Activated naive CD8-positive, alpha-beta T cell treated with anti-CD3 and anti-CD28 coated beads, Interleukin-2, amount 50 U/mL, for 24 hours (primary cell): ENCODE results near the gene TNPO1.
A peak's percentile ranks its signal among the peaks of the same experiment; 100 is the strongest.

Source experiments
- ATAC-seq: fragments of 150-1000 bp; cut with Tn5 transposase; one replicate; pipeline ENCODE4 v1.10.0; 2021
- DNase-seq: peaks from one replicate; pipeline ENCODE4 v3.0.0; 2021
- H3K27ac Mint-ChIP-seq: one replicate; pipeline ENCODE4 v1.8.0; 2021; ENCODE audit warnings: mild to moderate bottlenecking, mixed read lengths
- H3K27me3 Mint-ChIP-seq: one replicate; pipeline ENCODE4 v1.8.0; 2021; ENCODE audit warnings: mixed read lengths
- H3K36me3 Mint-ChIP-seq: one replicate; pipeline ENCODE4 v1.8.0; 2021; ENCODE audit warnings: low read depth, mixed read lengths
- H3K4me1 Mint-ChIP-seq: one replicate; pipeline ENCODE4 v1.8.0; 2021; ENCODE audit warnings: mixed read lengths
- H3K4me3 Mint-ChIP-seq: one replicate; pipeline ENCODE4 v1.8.0; 2021; ENCODE audit warnings: mild to moderate bottlenecking, moderate library complexity, mixed read lengths
- H3K9me3 Mint-ChIP-seq: one replicate; pipeline ENCODE4 v1.8.0; 2021; ENCODE audit warnings: mixed read lengths

The TNPO1 gene

DNA sequence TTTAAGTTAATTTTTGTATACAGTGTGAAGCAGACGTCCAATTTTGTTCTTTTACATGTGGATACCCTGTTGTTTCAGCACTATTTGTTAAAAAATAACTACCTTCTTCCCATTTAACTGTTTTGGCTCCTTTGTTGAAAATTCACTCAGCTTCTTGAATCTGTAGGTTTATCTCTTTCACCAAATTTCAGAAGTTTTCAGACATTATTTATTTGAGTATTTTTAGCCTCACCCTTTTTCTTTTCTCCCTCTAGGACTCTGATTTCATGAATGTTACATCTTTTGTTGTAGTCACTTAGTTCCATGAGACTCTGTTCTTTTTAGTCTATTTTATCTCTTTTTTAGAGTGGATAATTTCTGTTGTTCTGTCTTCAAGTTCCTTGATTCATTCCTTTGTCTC lies 4.6 kb upstream of the TNPO1 start:
- H3K9me3 Mint-ChIP-seq = peaks cover 5% of the 10 kb centered on the region
- no peak overlapping the region for H3K4me3 Mint-ChIP-seq
- H3K27ac Mint-ChIP-seq = no peak overlapping the region

DNA sequence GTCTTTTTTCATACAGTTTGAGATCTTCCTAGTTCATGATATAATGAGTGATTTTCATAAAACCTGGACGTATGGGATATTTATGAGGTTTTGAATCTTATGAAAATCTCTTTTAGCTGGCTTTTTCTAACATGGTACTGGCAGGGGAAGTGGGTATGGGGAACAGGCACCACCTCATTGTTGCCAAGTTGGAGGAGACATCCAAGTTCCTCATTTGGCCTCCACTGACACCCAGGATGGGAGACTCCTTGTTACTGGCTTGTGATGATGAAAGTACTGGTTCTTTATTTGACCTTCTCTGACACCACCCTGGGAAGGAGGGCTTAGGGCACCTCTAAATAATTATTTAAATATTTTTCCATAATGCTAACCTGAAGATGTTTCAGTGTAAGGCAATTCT lies 4.0 kb upstream of the TNPO1 start:
- Mint-ChIP-seq H3K36me3 (no peaks in the 10 kb centered on the region), H3K4me3 (no peak overlapping the region), H3K27ac (no peak overlapping the region), H3K27me3 (peaks cover 36% of the 10 kb centered on the region), H3K4me1 (peaks cover 4% of the 10 kb centered on the region), H3K9me3 (peaks cover 4% of the 10 kb centered on the region)
- no peak for DNase-seq
- ATAC-seq = no peak

More for the DNA sequence above, 4.6 kb upstream of the TNPO1 start:
- ATAC-seq (no peak), DNase-seq (no peak)
- H3K4me1 Mint-ChIP-seq = no peaks in the 10 kb centered on the region
- peaks cover 40% of the 10 kb centered on the region for H3K27me3 Mint-ChIP-seq
- H3K36me3 Mint-ChIP-seq = no peaks in the 10 kb centered on the region

DNA sequence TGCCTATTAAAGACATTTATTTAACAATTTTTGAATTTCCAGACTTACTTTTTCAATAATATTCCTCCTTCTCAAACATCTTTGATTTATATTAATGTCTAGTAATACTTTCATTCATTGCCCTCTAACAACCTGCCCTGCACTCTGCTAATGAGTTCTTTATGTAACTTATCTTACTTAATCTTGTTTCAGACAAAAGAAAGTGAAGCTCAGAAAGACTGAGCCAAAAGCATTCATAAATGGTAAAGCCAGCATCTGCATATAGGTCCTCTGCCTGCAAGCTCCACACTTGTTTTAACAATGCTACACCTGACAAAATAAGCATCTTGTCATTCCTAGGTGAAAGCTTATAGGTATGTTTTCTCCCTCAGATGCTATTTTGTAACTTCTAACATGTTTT lies 2.4 kb upstream of the TNPO1 start:
- Mint-ChIP-seq H3K27me3 (peaks cover 34% of the 10 kb centered on the region), H3K4me3 (no peak overlapping the region), H3K36me3 (no peaks in the 10 kb centered on the region), H3K4me1 (peaks cover 21% of the 10 kb centered on the region), H3K27ac (no peak overlapping the region), H3K9me3 (no peaks in the 10 kb centered on the region)
- ATAC-seq (no peak), DNase-seq (no peak)

DNA sequence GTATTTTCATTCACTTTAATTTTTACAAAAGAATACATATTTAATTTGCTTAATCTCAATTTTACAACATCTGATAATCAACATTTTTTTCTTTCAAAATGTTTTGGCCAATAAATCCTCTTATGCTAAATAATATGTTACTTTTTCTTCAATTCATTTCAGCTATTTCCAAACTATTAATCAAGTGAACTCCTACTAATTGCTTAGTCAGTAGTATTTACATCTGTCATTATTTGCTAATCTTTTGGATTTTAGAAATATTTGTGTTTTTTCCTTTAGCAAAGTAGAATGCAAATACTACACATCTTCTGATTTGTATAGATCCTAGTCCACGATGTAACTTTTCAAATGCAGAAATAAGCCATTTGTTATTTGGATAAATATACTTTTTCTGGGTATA lies 1.6 kb upstream of the TNPO1 start:
- no peak overlapping the region for H3K27ac Mint-ChIP-seq
- no peaks in the 10 kb centered on the region for H3K36me3 Mint-ChIP-seq
- H3K4me3 Mint-ChIP-seq = no peak overlapping the region

DNA sequence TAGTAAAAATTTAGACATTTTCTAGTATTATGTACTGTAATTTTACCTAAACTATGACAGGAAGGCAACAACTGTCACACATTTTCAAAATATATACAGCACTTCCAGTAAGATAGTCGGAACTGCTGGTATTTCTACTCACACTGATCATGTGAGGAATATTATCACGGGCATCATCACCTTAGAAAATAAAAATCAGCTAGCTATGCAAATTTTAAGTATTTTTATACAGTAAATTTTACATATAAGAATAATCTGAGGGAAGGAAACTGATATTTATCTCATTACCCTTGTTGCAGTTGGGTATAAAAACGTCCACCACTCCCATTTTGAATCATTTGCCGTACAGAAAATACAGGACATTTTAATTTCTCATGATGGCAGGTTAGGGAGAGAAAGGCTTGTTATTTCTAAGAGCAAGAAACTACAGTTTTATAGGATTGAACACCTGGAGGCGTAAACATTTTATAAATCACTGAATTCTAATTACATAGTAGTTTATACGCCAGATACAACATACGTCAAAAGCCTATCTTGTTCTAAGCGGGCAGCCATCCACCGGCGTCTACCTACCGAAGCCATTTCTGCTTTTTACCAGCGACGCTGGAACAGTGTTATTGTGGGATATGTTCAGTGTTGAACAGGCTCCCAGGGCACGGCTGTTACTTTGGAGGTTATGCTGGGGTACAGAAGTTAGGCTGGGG lies 729 bp upstream of the TNPO1 start:
- Mint-ChIP-seq H3K27ac (peak overlapping the region; percentile 61), H3K4me3 (peak overlapping the region; percentile 93), H3K27me3 (peaks cover 24% of the 10 kb centered on the region), H3K4me1 (peaks cover 21% of the 10 kb centered on the region), H3K36me3 (no peaks in the 10 kb centered on the region), H3K9me3 (no peaks in the 10 kb centered on the region)
- ATAC-seq (no peak), DNase-seq (no peak)

More for the DNA sequence above, 1.6 kb upstream of the TNPO1 start:
- no peaks in the 10 kb centered on the region for H3K9me3 Mint-ChIP-seq
- peaks cover 30% of the 10 kb centered on the region for H3K27me3 Mint-ChIP-seq
- no peak for ATAC-seq
- no peak for DNase-seq
- H3K4me1 Mint-ChIP-seq = peaks cover 21% of the 10 kb centered on the region

DNA sequence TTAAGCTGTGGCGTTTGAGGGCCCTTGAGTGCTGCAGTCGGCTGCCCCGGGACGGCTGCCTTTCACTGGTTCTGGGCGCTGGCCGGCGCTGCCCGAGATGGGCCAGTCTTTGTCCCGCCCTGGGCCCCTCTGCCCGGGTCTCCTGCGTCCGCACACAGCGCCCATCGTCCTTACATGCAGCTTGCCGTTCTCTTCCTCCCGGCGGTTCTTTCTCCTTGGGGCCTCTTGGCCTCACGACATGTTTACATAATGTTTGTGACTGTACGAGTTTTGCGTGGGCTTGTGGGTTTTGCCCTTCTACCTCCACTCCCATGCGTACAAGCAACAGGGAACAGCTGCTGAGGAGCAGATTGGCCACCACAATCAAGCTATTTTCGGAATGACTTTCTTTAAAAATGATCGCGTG lies 618 bp downstream of the TNPO1 start:
- H3K9me3 Mint-ChIP-seq = no peaks in the 10 kb centered on the region
- peak; percentile 40 for DNase-seq
- ATAC-seq = peak; percentile 17
- H3K36me3 Mint-ChIP-seq = no peaks in the 10 kb centered on the region
- H3K4me3 Mint-ChIP-seq = peak overlapping the region; percentile 93
- H3K27ac Mint-ChIP-seq = peak overlapping the region; percentile 88
- H3K4me1 Mint-ChIP-seq = peaks cover 26% of the 10 kb centered on the region
- peaks cover 12% of the 10 kb centered on the region for H3K27me3 Mint-ChIP-seq

DNA sequence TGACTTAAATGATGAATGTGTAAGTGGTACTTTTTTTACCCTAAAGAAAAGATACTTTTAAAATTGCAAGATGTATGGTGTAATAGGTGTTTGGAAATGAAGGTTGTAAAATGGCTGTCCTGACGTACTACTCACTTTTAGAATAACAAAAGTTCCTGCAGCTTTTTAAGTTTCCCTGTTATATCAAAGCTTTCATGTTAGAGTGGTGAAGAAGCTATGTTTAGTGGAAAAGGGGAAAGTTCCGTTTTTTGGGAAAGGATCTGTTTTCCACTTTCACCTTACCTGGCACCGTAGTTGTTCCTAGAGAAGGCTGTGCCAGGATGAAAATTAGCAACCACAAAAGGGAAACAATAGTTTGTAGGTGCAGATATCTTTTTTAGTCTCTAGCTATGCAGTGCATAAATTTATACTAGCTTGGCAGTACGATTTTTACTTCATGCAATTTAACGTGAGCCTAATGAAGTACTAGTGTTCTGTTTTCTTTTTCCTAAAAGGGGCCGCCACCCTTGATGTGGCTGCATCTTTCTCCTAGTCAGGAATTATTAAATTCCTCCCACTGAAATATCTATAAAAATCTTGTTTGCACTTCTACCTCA lies 1.3 kb downstream of the TNPO1 start:
- peak overlapping the region; percentile 93 for H3K4me3 Mint-ChIP-seq
- H3K27me3 Mint-ChIP-seq = peaks cover 7% of the 10 kb centered on the region
- no peaks in the 10 kb centered on the region for H3K36me3 Mint-ChIP-seq
- peaks cover 31% of the 10 kb centered on the region for H3K4me1 Mint-ChIP-seq
- peak overlapping the region; percentile 88 for H3K27ac Mint-ChIP-seq
- no peaks in the 10 kb centered on the region for H3K9me3 Mint-ChIP-seq
- no peak for ATAC-seq
- DNase-seq = no peak

DNA sequence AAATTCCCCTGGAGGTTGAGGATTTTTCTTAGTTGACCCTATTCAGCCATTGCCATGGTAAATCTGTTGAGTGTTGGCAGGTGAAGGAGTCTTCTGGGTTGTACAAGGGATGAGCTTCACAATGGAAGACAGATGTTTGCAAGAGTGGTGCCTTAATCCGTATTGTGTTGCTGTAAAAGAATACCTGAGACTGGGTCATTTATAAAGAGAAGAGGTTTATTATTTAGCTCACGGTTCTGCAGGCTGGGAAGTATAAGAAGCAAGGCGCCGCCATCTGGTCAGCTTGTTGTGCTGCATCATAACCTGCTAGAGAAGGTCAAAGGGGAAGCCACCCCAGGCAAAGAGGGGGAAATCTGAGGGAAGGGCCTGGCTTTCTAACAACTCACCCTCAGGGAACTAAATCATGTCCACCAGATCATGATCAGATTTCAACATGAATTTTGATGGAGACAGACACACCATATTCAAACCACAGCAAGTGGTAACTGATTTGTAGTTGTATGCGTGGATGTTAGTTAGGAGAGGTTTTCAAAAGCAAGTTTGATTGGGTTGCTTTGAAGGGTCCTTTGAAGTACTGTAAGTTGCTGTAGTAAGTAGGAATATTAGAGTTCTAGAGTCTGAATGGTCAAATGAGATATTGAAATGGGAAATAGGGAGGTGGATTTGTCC lies 2.5 kb downstream of the TNPO1 start:
- no peak for ATAC-seq
- H3K27ac Mint-ChIP-seq = no peak overlapping the region
- DNase-seq = peak; percentile 52
- H3K27me3 Mint-ChIP-seq = peaks cover 2% of the 10 kb centered on the region
- H3K36me3 Mint-ChIP-seq = no peaks in the 10 kb centered on the region
- H3K9me3 Mint-ChIP-seq = no peaks in the 10 kb centered on the region
- H3K4me1 Mint-ChIP-seq = peaks cover 31% of the 10 kb centered on the region
- H3K4me3 Mint-ChIP-seq = no peak overlapping the region

DNA sequence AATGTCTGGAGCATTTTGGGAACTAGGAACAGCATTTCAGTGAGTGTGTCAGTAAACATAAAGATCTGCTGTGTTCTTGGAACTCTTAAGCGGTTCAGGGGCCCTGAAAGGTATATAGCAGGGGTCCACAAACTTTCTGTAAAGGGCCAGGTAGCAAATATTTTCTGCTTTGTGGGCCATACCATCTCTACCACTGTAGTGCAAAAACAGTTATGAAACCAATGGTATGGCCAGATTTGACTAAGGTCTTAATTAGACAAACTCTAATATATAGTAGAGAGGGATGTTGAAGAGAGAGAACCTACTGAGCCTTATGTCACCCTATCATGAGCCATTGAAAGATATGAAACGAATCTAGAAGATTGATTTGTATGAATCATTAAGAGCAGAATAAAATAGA lies 5.3 kb downstream of the TNPO1 start:
- Mint-ChIP-seq H3K9me3 (no peaks in the 10 kb centered on the region), H3K36me3 (no peaks in the 10 kb centered on the region), H3K4me3 (no peak overlapping the region), H3K27me3 (no peaks in the 10 kb centered on the region), H3K4me1 (peaks cover 31% of the 10 kb centered on the region), H3K27ac (no peak overlapping the region)
- DNase-seq = no peak
- no peak for ATAC-seq

DNA sequence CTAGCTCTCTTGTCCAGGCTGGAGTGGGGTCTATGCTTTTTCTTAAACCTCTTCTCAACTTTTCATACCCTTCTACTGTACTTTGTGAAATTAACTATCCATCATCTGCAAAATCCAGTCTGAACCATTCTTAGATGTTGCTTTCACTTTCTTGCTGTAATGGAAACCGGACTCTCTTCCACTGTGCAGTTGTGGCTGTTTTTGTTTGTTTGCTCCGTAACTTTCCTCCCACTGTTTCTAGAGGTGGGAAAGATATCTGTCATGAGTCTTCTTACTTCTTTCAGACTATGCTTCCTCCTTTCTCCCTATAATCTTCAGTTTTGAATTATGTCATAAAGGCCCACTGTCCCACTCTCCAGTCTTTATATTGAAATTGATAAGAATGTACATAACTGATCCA lies 6.5 kb downstream of the TNPO1 start:
- no peaks in the 10 kb centered on the region for H3K9me3 Mint-ChIP-seq
- no peak overlapping the region for H3K4me3 Mint-ChIP-seq
- no peak overlapping the region for H3K27ac Mint-ChIP-seq
- ATAC-seq = no peak
- no peaks in the 10 kb centered on the region for H3K27me3 Mint-ChIP-seq
- no peaks in the 10 kb centered on the region for H3K36me3 Mint-ChIP-seq
- DNase-seq = no peak
- H3K4me1 Mint-ChIP-seq = peaks cover 22% of the 10 kb centered on the region

DNA sequence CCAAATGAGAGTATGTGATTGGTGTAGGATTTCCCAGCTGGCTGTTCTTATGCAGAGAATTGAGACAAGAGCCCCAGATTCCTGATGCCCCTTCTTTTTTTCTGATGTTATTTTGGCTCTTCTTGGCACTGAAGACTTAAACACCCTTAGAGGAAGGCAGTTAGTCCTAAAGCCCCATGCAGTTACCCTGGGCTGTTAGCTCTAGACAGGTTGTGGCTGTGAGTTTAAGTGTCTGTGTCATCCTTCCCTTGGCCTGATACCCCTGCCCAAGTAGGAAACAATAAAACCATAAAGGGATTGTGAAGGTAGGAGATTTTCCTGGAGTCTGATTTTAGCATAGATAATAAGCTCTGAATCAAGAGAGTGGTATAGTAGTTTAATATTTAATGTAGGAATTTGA lies 13.2 kb downstream of the TNPO1 start:
- Mint-ChIP-seq H3K9me3 (no peaks in the 10 kb centered on the region), H3K36me3 (no peaks in the 10 kb centered on the region), H3K27ac (no peak overlapping the region), H3K27me3 (no peaks in the 10 kb centered on the region), H3K4me3 (no peak overlapping the region), H3K4me1 (no peaks in the 10 kb centered on the region)
- ATAC-seq (no peak), DNase-seq (no peak)

DNA sequence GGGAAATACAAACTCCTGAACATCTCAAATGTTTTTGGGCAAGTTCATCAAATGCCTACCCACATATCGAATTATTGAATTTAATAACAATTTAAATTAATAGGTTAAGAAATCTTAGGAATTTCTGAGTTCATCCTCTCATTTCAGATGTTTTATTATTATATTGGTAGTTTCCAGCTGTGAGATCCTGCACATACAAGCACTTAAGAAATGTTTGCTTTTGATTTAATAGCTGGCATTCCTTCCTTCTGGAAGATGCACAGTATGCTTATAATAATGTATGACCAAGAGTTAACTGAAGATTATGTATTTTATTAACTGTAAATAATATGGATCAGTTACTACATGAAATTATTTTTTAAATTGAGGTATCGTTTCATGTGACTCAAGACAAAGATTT lies 13.9 kb downstream of the TNPO1 start:
- Mint-ChIP-seq H3K4me1 (no peaks in the 10 kb centered on the region), H3K9me3 (no peaks in the 10 kb centered on the region), H3K27me3 (no peaks in the 10 kb centered on the region), H3K36me3 (no peaks in the 10 kb centered on the region), H3K4me3 (no peak overlapping the region), H3K27ac (no peak overlapping the region)
- DNase-seq = no peak
- no peak for ATAC-seq

DNA sequence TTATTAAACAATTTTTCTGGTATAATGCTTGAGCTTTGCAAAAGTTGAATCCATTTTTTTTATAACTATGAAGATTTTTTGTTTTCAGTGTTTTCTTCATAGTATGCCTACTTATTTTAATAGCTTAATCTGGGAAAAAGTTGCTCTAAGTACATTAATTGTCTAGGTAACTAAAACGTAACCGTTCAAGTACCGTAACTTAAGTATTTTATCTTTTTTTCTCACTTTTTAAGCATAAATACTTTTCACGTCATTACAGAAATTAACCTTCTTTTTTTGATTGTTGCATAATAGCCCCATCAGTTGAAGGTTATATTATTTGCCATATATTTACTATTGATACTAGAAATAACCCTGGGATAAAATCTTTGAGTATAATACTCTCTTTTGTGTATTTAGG lies 15.2 kb downstream of the TNPO1 start:
- ATAC-seq = no peak
- Mint-ChIP-seq H3K9me3 (no peaks in the 10 kb centered on the region), H3K27me3 (no peaks in the 10 kb centered on the region)

DNA sequence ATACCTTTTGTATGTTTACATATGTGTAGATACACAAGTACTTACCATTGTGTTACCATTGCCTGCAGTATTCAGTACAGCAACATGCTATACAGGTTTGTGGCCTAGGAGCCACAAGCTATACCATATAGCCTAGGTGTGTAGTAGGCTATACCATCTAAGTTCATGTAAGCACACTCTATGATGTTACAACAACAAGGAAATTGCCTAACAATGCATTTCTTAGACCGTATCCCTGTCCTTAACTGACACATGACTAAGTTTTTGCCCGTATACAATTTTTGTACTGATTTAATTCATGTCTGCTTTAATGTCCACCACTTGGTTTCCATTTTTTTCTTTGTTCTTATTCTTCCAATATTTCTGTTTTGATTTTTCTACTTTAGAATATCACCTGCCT lies 18.5 kb downstream of the TNPO1 start:
- Mint-ChIP-seq H3K27me3 (no peaks in the 10 kb centered on the region), H3K4me3 (no peak overlapping the region), H3K9me3 (no peaks in the 10 kb centered on the region), H3K27ac (no peak overlapping the region), H3K36me3 (no peaks in the 10 kb centered on the region), H3K4me1 (no peaks in the 10 kb centered on the region)
- DNase-seq (no peak), ATAC-seq (no peak)

More for the DNA sequence above, 15.2 kb downstream of the TNPO1 start:
- no peak overlapping the region for H3K4me3 Mint-ChIP-seq
- H3K27ac Mint-ChIP-seq = no peak overlapping the region
- H3K36me3 Mint-ChIP-seq = no peaks in the 10 kb centered on the region
- DNase-seq = no peak
- H3K4me1 Mint-ChIP-seq = no peaks in the 10 kb centered on the region

DNA sequence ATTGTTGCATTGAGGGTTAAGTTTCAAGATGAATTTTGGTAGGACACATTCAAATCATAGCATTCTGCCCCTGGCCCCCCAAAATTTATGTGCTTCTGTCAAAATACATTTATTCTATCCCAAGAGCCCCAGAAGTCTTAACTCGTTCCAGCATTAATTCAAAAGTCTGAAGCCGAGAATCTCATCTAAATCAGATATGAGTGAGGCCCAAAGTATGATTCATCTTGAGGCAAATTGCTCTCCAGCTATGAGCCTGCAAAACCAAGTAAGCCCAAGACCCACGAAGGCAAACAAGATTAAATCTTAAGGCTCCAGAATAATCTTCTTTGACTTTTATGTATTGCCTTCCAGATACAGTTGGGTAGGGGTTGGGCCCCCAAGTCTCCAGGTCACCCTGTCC lies 19.2 kb downstream of the TNPO1 start:
- DNase-seq (no peak), ATAC-seq (no peak)
- Mint-ChIP-seq H3K36me3 (no peaks in the 10 kb centered on the region), H3K27me3 (no peaks in the 10 kb centered on the region), H3K9me3 (no peaks in the 10 kb centered on the region), H3K27ac (no peak overlapping the region), H3K4me3 (no peak overlapping the region), H3K4me1 (no peaks in the 10 kb centered on the region)
